HS-27A (cell line): Measurements from ENCODE around the gene EXOG.
"Not testable (repeated sequence)": the region's sequence is repeated elsewhere in the genome, so short reads cannot be mapped to it uniquely, and the experiment has no call there.

ENCODE experiments used
- DNase-seq: peaks from one replicate; pipeline ENCODE4 v3.0.0-alpha.2; 2012; ENCODE audit warnings: low read depth, missing footprints

The EXOG gene

GRCh38 chr3:38563886-38564270 is 67.7 kb downstream of the EXOG start:
- no peak for DNase-seq

GRCh38 chr3:38564631-38565338 is 68.6 kb downstream of the EXOG start:
- no peak for DNase-seq

- no peak for DNase-seq
These were observed 69.4 kb downstream of the EXOG start for GRCh38 chr3:38565339-38566214.

- no peak for DNase-seq
These were observed 70.0 kb downstream of the EXOG start for GRCh38 chr3:38566215-38566528.

GRCh38 chr3:38566794-38567193 is 70.7 kb downstream of the EXOG start:
- not testable (repeated sequence) for DNase-seq

- no peak for DNase-seq
These were observed 71.4 kb downstream of the EXOG start for GRCh38 chr3:38567498-38567897.

GRCh38 chr3:38573111-38573510 is 77.0 kb downstream of the EXOG start:
- no peak for DNase-seq

GRCh38 chr3:38573556-38573955 is 77.4 kb downstream of the EXOG start:
- DNase-seq: no peak

- DNase-seq: no peak
These were observed 78.5 kb downstream of the EXOG start for GRCh38 chr3:38574411-38575278.

GRCh38 chr3:38575279-38575843 is 79.2 kb downstream of the EXOG start:
- DNase-seq: no peak
